Tibial nerve (tissue), 4 donors: Measurements from ENCODE around the gene ZER1. TPM values are rescaled to one million over a fixed set of nuclear protein-coding genes. Genes with fewer than 3 reads are reported as not detected.

Source experiments
- DNase-seq, 2 donors: peaks; one replicate each; pipeline ENCODE4 v3.0.0-alpha.2; 2019; ENCODE audit warnings: low spot score in 2 of 2
- H3K27ac ChIP-seq, 4 donors: fragments of 200-600 bp; sonication (generic) in 3 of 4; one replicate each; pipeline ENCODE4 v1.5.1; 2017 to 2019; ENCODE audit warnings: mild to moderate bottlenecking in 1 of 4
- H3K27me3 ChIP-seq, 2 donors: fragments of 200-600 bp; sonication (generic) in 1 of 2; one replicate each; pipeline versions ENCODE4 v1.5.1 to v1.6.0; 2017 to 2019
- H3K36me3 ChIP-seq, 3 donors: fragments of 200-600 bp; sonication (generic); one replicate each; pipeline ENCODE4 v1.5.1; 2018 to 2019
- H3K4me1 ChIP-seq, 4 donors: fragments of 200-600 bp; sonication (generic) in 3 of 4; one replicate each; pipeline ENCODE4 v1.5.1; 2017 to 2019
- H3K4me3 ChIP-seq, 4 donors: fragments of 200-600 bp; sonication (generic) in 3 of 4; one replicate each; pipeline ENCODE4 v1.5.1; 2017 to 2019; ENCODE audit warnings: mild to moderate bottlenecking in 1 of 4, moderate library complexity in 1 of 4
- H3K9me3 ChIP-seq, 4 donors: fragments of 200-600 bp; sonication (generic) in 3 of 4; one replicate each; pipeline ENCODE4 v1.5.1; 2017 to 2019
- EP300 ChIP-seq, 2 donors: sonication (generic); formaldehyde crosslinking; IDR thresholded peaks; one replicate each; pipeline ENCODE4 v1.6.1; 2017; ENCODE audit warnings: antibody characterized with exemption in 2 of 2, mild to moderate bottlenecking in 1 of 2
- POLR2A ChIP-seq, 2 donors: fragments of 450-650 bp; IDR thresholded peaks; one replicate each; pipeline ENCODE4 v1.6.1; 2017; ENCODE audit warnings: antibody characterized with exemption in 2 of 2, mild to moderate bottlenecking in 2 of 2, moderate library complexity in 2 of 2
- WGBS, 2 donors: methylation state at CpG; one replicate each; pipeline ENCODE4 v1.1.5; 2018; 5-methylcytosine and 5-hydroxymethylcytosine counted together
- total RNA-seq, 4 donors: library from RNA; depleted of rRNA; stranded (reverse); fragments of >200 nt; gene quantifications; one replicate each; pipeline ENCODE4 v1.1.0, GENCODE V29; 2016
- TF ChIP-seq, protein P1 (sequence below), 5 experiments: fragments of 200-600 bp in 3 of 5; fragments of 450-650 bp in 2 of 5; sonication (generic) in 3 of 5; IDR thresholded peaks; one replicate each; pipeline ENCODE4 v1.5.1; 2016 to 2019; ENCODE audit warnings: antibody characterized with exemption in 5 of 5, mild to moderate bottlenecking in 3 of 5, moderate library complexity in 2 of 5

ZER1 gene
- total RNA-seq, 4 donors from 2014 or later, result 45.8 to 68.6 (median 61.3) TPM

DNA sequence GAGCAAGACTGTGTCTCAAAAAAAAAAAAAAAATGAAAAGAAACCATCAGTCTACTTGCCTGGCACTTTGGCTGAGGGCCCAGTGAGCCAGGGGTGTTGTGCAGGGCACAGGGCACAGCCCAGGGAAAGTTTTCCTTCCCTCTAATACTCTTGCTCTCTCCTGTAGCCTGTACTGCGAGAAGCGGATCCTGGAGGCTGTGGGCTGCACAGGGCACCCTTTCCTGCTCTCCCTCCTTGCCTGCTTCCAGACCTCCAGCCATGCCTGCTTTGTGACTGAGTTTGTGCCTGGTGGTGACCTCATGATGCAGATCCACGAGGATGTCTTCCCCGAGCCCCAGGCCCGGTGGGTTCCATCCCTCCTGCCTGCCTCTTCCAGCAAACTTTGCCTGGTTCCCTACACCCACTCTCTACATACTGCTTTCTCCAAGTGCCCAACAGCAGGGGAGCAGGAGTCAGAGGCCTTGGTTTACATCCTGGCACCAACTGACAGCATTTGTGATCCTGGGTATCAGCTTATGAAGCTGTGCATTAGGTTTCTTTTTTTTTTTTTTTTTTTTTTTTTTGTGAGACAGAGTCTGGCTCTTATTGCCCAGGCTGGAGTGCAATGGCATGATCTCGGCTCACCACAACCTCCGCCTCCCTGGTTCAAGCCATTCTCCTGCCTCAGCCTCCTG is 55.0 kb downstream of the ZER1 start:
- Histone ChIP-seq H3K36me3 (peaks cover 0 to 59% (median 0%) of the 10 kb centered on the region in 3 donors), H3K4me1 (no peaks in the 10 kb centered on the region), H3K27me3 (no peaks in the 10 kb centered on the region), H3K9me3 (no peaks in the 10 kb centered on the region), H3K27ac (no peak overlapping the region), H3K4me3 (no peak overlapping the region)
- 85 to 86% methylated on average over 7 of the region's 7 CpGs for WGBS, 2 donors
- TF ChIP-seq POLR2A (IDR thresholded peaks at IDR 0.05) (no peak), EP300 (IDR thresholded peaks at IDR 0.05) (no peak)
- TF ChIP-seq, protein P1, sequence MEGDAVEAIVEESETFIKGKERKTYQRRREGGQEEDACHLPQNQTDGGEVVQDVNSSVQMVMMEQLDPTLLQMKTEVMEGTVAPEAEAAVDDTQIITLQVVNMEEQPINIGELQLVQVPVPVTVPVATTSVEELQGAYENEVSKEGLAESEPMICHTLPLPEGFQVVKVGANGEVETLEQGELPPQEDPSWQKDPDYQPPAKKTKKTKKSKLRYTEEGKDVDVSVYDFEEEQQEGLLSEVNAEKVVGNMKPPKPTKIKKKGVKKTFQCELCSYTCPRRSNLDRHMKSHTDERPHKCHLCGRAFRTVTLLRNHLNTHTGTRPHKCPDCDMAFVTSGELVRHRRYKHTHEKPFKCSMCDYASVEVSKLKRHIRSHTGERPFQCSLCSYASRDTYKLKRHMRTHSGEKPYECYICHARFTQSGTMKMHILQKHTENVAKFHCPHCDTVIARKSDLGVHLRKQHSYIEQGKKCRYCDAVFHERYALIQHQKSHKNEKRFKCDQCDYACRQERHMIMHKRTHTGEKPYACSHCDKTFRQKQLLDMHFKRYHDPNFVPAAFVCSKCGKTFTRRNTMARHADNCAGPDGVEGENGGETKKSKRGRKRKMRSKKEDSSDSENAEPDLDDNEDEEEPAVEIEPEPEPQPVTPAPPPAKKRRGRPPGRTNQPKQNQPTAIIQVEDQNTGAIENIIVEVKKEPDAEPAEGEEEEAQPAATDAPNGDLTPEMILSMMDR (IDR thresholded peaks at IDR 0.05), result no peak
- DNase-seq, result no peak

DNA sequence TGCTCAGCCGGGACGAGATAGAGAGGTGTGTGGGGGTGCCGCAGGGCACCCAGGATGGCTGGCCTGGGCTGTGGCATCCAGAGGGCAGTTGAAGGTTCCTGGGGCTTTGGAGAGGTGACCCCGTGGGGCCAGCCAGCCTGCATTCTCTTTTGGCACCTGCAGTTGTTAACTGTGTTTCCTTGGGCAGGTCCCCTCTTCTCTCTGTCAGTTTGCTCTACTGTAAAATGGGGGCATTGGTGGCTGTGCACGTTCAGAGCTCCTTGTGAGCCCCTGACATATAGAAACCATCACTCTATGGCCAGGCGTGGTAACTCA is 56.3 kb downstream of the ZER1 start:
- no peaks in the 10 kb centered on the region for H3K27me3 ChIP-seq
- no peak overlapping the region for H3K4me3 ChIP-seq
- no peak overlapping the region for H3K27ac ChIP-seq
- 80% methylated on average over 6 of the region's 6 CpGs for WGBS, 2 donors
- TF ChIP-seq, protein P1 (IDR thresholded peaks at IDR 0.05), result no peak
- TF ChIP-seq EP300 (IDR thresholded peaks at IDR 0.05), result no peak
- H3K36me3 ChIP-seq, result peaks cover 0 to 45% (median 0%) of the 10 kb centered on the region in 3 donors
- no peaks in the 10 kb centered on the region for H3K4me1 ChIP-seq
- no peaks in the 10 kb centered on the region for H3K9me3 ChIP-seq
- DNase-seq, result no peak

DNA sequence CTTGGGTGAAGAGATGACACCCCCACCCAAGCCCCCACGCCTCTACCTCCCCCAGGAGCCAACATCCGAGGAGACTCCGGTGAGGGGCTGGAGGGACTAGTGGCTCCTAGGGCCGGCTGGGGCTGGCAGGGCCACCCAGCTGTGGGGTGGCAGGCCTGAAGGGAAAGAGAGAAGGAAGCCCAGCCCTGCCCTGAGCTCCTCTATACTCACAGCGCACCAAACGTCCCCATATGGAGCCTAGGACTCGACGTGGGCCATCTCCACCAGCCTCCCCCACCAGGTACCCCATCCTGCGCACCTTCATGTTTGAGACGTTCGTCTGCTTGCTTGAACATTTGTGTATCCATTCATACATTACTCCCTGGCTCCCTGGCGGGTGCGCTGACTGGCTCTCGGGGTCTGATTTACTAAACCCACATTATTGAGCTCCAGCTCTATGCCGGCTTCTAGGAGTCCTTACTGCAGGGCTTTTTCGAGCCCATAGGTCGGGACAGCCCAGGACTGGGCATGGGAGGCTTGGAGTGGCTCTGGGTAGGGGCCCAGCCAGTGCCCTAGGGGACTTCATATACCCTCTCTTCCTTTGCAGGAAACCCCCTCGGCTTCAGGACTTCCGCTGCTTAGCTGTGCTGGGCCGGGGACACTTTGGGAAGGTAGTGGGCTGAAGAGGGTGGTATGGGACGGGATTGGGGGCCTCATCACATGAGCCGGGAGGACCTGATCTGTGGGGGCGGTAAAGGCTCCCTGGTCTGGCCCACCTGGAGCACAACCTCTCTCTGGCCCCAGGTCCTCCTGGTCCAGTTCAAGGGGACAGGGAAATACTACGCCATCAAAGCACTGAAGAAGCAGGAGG is 56.9 kb downstream of the ZER1 start:
- H3K27ac ChIP-seq, result no peak overlapping the region
- H3K27me3 ChIP-seq, result no peaks in the 10 kb centered on the region
- peaks cover 0 to 39% (median 0%) of the 10 kb centered on the region in 3 donors for H3K36me3 ChIP-seq
- no peak overlapping the region for H3K4me3 ChIP-seq
- 85% methylated on average over 23 to 24 of the region's 24 CpGs for WGBS, 2 donors
- H3K9me3 ChIP-seq, result no peaks in the 10 kb centered on the region
- no peak for DNase-seq
- TF ChIP-seq POLR2A (IDR thresholded peaks at IDR 0.05), result no peak
- TF ChIP-seq, protein P1 (IDR thresholded peaks at IDR 0.05), result no peak
- TF ChIP-seq EP300 (IDR thresholded peaks at IDR 0.05), result no peak
- no peaks in the 10 kb centered on the region for H3K4me1 ChIP-seq

DNA sequence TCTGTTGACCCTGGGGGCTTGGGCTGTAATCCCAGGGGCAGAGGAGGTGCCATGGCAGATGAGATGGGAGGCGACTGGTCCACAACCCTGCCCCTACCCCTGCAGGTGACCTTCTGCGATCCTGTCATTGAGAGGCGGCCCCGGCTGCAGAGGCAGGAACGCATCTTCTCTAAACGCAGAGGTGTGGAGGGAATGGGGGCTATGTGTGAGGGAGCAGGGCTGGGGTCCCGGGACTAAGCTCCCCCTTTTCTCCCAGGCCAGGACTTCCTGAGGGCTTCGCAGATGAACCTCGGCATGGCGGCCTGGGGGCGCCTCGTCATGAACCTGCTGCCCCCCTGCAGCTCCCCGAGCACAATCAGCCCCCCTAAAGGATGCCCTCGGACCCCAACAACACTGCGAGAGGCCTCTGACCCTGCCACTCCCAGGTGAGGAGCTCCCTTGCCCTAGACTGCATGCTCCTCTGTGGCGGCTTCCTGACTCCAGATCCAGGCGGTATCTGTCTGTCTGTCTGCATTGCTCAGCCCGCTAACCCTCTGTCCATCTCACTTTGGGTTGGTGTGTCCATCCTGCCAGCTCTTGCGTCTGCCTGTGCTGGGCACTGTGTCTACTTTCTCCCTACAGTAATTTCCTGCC is 57.7 kb downstream of the ZER1 start:
- DNase-seq, result no peak
- H3K27ac ChIP-seq, result no peak overlapping the region
- peaks cover 0 to 37% (median 0%) of the 10 kb centered on the region in 3 donors for H3K36me3 ChIP-seq
- no peaks in the 10 kb centered on the region for H3K9me3 ChIP-seq
- no peak overlapping the region for H3K4me3 ChIP-seq
- H3K27me3 ChIP-seq, result no peaks in the 10 kb centered on the region
- no peak for TF ChIP-seq EP300 (IDR thresholded peaks at IDR 0.05)
- TF ChIP-seq, protein P1 (IDR thresholded peaks at IDR 0.05), result no peak
- TF ChIP-seq POLR2A (IDR thresholded peaks at IDR 0.05), result no peak
- no peaks in the 10 kb centered on the region for H3K4me1 ChIP-seq
- 92 to 94% methylated on average over 19 of the region's 19 CpGs for WGBS, 2 donors

DNA sequence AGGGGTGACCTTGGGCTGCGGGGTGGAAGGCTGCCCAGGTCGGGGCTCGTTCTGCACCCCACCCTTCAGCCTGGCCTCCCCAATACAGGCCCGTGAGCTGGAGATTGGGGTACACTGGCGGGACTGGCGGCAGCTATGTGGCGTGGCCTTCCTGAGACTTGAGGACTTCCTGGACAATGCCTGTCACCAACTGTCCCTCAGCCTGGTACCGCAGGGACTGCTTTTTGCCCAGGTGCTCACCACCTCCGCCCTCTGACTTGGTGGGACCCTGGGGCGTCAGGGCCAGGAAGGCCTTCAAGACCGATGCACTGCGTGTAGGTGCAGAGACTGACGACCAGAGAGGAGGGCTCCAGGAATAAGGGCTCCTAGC is 58.3 kb downstream of the ZER1 start:
- H3K4me1 ChIP-seq, result no peaks in the 10 kb centered on the region
- H3K27me3 ChIP-seq, result no peaks in the 10 kb centered on the region
- H3K4me3 ChIP-seq, result no peak overlapping the region
- no peak overlapping the region for H3K27ac ChIP-seq
- H3K36me3 ChIP-seq, result peaks cover 0 to 37% (median 0%) of the 10 kb centered on the region in 3 donors
- H3K9me3 ChIP-seq, result no peaks in the 10 kb centered on the region
- TF ChIP-seq POLR2A (IDR thresholded peaks at IDR 0.05) (no peak), EP300 (IDR thresholded peaks at IDR 0.05) (no peak)
- TF ChIP-seq, protein P1 (IDR thresholded peaks at IDR 0.05), result no peak
- WGBS, 2 donors, result 93 to 94% methylated on average over 7 to 13 of the region's 13 CpGs
- DNase-seq, result no peak
